Measurements from ENCODE around the gene MCM5. TPM values are rescaled to one million over a fixed set of nuclear protein-coding genes. Genes with fewer than 3 reads are reported as not detected.
"Not testable (repeated sequence)": the region's sequence is repeated elsewhere in the genome, so short reads cannot be mapped to it uniquely, and the experiment has no call there.

The MCM5 gene
- total RNA-seq, 1 donor from 2014 or later, result 87.6 TPM

DNA sequence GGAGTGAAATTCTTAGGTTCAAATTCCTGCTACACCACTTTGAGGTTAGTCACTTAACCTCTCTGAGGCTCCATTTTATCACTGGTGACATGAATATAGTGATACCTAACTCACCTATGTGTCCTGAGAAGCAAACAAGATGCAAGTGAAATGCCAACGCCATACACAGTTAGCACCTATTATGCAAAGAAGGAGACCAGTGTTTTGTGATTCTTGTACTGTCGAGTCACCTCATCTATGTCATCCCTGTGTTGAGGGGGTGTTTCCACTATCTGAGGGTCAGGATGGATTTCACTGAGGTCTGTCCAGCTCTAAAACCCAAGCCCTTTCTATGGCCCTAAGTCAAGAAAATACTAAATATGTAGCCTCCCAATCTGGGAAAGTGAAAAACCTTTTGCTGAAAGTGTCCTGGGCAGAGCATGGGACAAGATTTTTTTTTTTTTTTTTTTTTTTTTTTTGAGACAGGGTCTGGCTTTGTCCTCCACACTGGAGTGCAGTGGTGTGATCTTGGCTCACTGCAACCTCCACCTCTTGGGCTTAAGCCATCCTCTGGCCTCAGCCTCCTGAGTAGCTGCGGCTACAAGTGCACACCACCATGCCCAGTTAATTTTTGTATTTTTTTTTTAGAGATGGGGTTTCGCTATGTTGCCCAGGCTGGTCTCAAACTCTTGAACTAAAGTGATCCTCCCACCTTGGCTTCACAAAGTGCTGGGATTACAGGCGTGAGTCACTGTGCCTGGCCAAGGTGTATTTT lies 5.0 kb upstream of the MCM5 start:
- TF ChIP-seq, protein P1, sequence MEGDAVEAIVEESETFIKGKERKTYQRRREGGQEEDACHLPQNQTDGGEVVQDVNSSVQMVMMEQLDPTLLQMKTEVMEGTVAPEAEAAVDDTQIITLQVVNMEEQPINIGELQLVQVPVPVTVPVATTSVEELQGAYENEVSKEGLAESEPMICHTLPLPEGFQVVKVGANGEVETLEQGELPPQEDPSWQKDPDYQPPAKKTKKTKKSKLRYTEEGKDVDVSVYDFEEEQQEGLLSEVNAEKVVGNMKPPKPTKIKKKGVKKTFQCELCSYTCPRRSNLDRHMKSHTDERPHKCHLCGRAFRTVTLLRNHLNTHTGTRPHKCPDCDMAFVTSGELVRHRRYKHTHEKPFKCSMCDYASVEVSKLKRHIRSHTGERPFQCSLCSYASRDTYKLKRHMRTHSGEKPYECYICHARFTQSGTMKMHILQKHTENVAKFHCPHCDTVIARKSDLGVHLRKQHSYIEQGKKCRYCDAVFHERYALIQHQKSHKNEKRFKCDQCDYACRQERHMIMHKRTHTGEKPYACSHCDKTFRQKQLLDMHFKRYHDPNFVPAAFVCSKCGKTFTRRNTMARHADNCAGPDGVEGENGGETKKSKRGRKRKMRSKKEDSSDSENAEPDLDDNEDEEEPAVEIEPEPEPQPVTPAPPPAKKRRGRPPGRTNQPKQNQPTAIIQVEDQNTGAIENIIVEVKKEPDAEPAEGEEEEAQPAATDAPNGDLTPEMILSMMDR (conservative IDR thresholded peaks at IDR 0.05; ENCODE audit: low read depth, low read length), result no peak
- no peak overlapping the region for H3K4me3 ChIP-seq (ENCODE audit: low read depth, low read length)
- no peak for DNase-seq (ENCODE audit: low read depth)

DNA sequence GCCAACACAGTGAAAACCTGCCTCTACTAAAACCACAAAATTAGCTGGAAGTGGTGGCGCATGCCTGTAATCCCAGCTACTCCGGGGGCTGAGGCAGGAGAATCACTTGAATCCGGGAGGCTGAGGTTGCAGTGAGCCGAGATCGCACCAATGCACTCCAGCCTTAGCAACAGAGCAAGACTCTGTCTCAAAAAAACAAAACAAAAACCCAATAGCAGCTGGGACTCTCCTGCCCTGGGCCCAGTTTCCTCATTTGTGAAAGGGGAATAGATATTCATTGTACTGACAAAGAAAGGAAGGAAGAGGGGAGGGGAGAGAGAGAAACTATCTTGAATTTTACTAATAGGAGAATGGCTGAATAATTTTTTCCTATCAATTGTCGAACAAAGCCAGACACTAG lies 3.3 kb upstream of the MCM5 start:
- DNase-seq (ENCODE audit: low read depth); H3K4me3 ChIP-seq (ENCODE audit: low read depth, low read length): not testable (repeated sequence)

DNA sequence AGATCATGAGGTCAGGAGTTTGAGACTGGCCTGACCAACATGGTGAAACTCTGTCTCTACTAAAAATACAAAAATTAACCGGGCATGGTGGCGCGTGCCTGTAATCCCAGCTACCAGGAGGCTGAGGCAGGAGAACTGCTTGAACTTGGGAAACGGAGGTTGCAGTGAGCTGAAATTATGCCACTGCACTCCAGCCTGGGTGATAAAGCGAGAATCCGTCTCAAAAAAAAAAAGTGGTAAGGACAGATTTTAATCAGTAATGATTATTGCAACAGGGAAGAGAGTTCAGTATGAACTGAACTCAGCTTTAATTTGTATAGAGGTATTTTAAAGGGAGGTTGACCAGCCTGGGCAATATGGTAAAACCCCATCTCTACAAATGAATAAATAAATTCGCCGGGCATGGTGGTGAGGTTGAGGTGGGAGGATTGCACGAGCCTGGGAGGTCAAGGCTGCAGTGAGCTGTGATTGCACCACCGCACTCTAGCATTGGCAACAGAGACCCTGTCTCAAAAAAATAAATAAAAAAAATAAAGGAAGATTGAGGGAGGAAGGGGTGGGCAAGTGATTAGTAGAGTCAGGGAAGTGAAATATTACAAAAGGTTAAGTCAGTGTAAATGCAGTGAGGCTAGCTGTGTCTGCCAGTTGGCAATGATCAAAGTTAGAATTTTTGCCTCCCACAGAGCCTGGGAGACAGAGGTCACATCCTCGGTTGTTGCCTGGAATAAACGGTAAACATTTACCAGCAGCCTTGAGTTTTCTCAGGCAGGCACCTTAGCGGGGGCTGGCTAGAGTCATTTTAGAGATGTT lies 2.6 kb upstream of the MCM5 start:
- no peak overlapping the region for H3K4me3 ChIP-seq (ENCODE audit: low read depth, low read length)
- TF ChIP-seq, protein P1 (conservative IDR thresholded peaks at IDR 0.05; ENCODE audit: low read depth, low read length), result no peak
- DNase-seq (ENCODE audit: low read depth), result peak; percentile 82

DNA sequence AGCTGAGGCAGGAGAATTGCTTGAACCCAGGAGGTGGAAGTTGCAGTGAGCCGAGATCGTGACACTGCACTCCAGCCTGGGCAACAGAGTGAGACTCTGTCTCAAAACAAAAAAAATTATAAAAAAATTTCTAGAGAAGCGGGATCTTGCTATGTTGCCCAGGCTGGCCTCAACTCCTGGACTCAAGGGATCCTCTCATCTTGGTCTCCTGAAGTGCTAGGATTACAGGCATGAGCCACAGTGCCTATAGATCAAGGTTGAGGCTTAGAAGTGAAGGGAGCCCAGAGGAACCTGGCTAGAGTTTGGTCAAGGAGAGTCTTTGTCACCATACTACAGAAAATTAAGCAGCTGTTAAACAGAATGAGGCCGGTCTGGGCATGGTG lies 1.4 kb upstream of the MCM5 start:
- TF ChIP-seq, protein P1 (conservative IDR thresholded peaks at IDR 0.05; ENCODE audit: low read depth, low read length), result no peak
- no peak for DNase-seq (ENCODE audit: low read depth)
- H3K4me3 ChIP-seq (ENCODE audit: low read depth, low read length), result no peak overlapping the region

DNA sequence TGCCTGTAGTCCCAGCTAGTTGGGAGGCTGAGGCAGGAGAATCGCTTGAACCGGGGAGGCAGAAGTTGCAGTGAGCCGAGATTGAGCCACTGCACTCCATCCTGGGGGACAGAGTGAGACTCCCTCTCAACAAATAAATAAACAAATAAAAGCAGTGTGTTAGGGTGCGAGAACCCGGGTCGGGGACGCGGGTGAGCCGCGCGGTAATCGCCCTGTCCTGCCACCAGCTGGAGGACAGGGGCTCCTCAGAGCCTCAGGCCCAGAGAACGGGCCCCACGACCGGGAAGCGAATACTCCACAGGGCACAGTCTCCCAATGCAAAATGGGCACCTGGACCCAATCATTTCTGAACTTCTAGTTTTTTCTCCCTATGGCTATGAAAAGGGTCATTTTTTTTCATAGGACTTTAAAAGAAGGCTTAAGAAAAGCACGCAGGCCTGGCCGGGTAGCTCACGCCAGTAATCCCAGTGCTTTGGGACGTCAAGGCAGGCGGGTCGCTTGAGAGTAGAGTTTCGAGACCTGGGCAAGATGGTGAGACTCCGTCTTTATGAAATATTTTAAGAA lies 744 bp upstream of the MCM5 start:
- no peak for DNase-seq (ENCODE audit: low read depth)
- H3K4me3 ChIP-seq (ENCODE audit: low read depth, low read length), result peak overlapping the region; percentile 97
- TF ChIP-seq, protein P1 (conservative IDR thresholded peaks at IDR 0.05; ENCODE audit: low read depth, low read length), result no peak

DNA sequence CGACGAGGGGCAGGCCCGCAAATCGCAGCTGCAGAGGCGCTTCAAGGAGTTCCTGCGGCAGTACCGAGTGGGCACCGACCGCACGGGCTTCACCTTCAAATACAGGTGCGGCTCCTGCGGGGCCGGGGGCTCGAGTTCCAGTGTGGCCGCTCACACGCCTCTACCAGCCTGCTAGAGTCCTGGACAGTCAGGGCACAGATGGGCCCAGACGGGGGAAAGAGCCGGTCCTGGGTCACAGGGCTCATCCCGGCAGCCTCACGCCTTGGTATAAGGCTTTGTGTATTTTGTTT lies 506 bp downstream of the MCM5 start:
- no peak for DNase-seq (ENCODE audit: low read depth)
- H3K4me3 ChIP-seq (ENCODE audit: low read depth, low read length), result peak overlapping the region; percentile 97
- TF ChIP-seq, protein P1 (conservative IDR thresholded peaks at IDR 0.05; ENCODE audit: low read depth, low read length), result no peak

DNA sequence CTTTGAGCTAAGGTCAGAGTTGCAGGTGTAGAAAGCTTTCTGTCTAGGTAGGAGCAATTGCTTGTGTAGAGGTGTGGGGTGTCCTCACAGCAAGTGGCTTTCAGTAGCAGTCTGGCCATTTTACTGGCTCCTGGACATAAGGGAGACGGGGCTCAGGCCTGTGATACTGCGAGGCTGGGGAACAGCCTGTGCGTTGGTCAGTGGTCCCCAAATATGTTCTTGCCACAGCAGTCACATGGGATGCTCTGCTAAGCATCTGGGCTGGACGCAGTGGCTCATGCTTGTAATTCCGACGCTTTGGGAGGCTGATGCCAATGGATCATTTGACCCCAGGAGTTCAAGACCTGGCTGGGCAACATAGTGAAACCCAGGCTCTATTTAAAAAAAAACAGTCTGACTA lies 1.9 kb downstream of the MCM5 start:
- no peak for DNase-seq (ENCODE audit: low read depth)
- TF ChIP-seq, protein P1 (conservative IDR thresholded peaks at IDR 0.05; ENCODE audit: low read depth, low read length), result no peak
- H3K4me3 ChIP-seq (ENCODE audit: low read depth, low read length), result no peak overlapping the region

Data from epithelial cell of proximal tubule (primary cell).